ENCODE results near the gene GLT1D1. TPM values are rescaled to one million over a fixed set of nuclear protein-coding genes. Genes with fewer than 3 reads are reported as not detected.

The GLT1D1 gene
- total and polyA plus RNA-seq, 2 donors (not counting 1 experiment from before 2014, with no cell fraction given): under 0.01 TPM; not detected in 1

DNA sequence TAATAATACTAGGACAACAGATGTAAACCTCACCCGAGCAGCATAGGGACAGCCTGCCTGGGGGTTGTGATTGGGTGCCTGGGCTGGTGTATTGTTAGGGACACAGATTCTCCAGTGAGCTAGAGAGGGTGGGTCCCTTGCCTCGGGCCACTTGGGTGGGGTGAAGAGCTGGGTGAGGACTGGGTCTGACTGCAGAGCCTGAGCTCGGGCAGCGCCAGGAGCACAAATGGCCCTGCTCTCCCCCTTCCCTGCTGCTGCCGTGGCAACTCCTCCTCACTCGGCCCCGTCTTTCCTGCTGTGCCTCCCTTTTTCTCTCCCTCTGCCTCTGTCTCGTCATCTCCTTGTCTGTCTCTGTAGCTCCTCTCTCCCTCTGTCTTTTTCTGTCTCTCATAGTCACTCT lies 115.4 kb downstream of the GLT1D1 start:
- no peak overlapping the region for H3K4me3 ChIP-seq (replicated peaks in 1 of 4; ENCODE audit: control extremely low read depth in 1 of 4, insufficient read depth in 1 of 4, low read depth in 3 of 4, low read length in 4 of 4)
- DNase-seq (ENCODE audit: low read depth in 2 of 2): no peak
- no peak overlapping the region for H3K27ac ChIP-seq (ENCODE audit: insufficient read depth, low read length)
- H3K9ac ChIP-seq (ENCODE audit: insufficient read depth, low read length): no peak overlapping the region
- no peak for TF ChIP-seq EZH2 (IDR thresholded peaks at IDR 0.05; ENCODE audit: low read length, missing control alignments)
- TF ChIP-seq, protein P1, sequence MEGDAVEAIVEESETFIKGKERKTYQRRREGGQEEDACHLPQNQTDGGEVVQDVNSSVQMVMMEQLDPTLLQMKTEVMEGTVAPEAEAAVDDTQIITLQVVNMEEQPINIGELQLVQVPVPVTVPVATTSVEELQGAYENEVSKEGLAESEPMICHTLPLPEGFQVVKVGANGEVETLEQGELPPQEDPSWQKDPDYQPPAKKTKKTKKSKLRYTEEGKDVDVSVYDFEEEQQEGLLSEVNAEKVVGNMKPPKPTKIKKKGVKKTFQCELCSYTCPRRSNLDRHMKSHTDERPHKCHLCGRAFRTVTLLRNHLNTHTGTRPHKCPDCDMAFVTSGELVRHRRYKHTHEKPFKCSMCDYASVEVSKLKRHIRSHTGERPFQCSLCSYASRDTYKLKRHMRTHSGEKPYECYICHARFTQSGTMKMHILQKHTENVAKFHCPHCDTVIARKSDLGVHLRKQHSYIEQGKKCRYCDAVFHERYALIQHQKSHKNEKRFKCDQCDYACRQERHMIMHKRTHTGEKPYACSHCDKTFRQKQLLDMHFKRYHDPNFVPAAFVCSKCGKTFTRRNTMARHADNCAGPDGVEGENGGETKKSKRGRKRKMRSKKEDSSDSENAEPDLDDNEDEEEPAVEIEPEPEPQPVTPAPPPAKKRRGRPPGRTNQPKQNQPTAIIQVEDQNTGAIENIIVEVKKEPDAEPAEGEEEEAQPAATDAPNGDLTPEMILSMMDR (conservative IDR thresholded peaks at IDR 0.05 in 1 of 2, IDR thresholded peaks at IDR 0.05 in 1 of 2; ENCODE audit: low read depth in 1 of 2, low read length in 2 of 2): no peak
- no peak overlapping the region for H2AFZ ChIP-seq (ENCODE audit: low read length)
- H3K9me3 ChIP-seq (ENCODE audit: control insufficient read depth, insufficient read depth, low read depth, low read length): no peaks in the 10 kb centered on the region
- H3K27me3 ChIP-seq (ENCODE audit: control insufficient read depth, insufficient read depth, low read length): no peaks in the 10 kb centered on the region
- H3K36me3 ChIP-seq (ENCODE audit: control insufficient read depth, insufficient read depth, low read length): no peaks in the 10 kb centered on the region
- H4K20me1 ChIP-seq (ENCODE audit: control insufficient read depth, extremely low read depth, insufficient read depth, low read length): no peaks in the 10 kb centered on the region
- no peaks in the 10 kb centered on the region for H3K79me2 ChIP-seq (ENCODE audit: control insufficient read depth, insufficient read depth, low read length)
- H3K4me1 ChIP-seq (ENCODE audit: control insufficient read depth, extremely low read depth, insufficient read depth, low read length): no peaks in the 10 kb centered on the region
- no peak overlapping the region for H3K4me2 ChIP-seq (ENCODE audit: extremely low read depth, insufficient read depth, low read length)

DNA sequence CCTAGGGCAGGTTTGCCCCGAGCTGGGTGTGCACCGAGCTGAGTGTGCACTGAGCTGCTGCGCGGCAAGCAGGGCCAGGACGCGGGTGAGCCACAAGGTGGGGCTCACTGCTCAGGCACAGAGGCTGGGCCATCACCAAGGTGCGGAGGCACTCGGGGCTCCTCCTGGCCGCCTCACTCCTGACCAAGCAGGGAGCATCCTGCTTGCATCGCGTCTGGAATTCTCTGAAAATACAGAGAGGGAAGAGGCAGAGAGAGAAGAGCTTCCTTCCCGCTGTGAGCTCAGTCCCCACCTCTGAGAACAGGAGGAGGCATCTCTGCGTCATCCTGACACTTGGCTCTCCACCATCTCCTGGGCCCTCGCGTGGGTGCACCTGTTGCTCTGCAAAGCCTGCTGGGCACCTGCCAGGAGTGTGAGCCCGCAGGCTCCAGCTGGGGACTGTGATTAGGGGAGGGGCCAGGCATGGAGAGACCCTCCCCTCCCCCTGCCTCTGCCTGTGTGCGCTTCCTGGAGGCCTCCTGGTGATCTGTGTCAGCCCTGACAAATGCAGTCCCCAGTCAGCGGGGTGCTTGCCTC lies 116.3 kb downstream of the GLT1D1 start:
- Histone ChIP-seq H3K79me2 (ENCODE audit: control insufficient read depth, insufficient read depth, low read length) (no peaks in the 10 kb centered on the region), H3K27ac (ENCODE audit: insufficient read depth, low read length) (no peak overlapping the region), H3K9me3 (ENCODE audit: control insufficient read depth, insufficient read depth, low read depth, low read length) (no peaks in the 10 kb centered on the region), H3K27me3 (ENCODE audit: control insufficient read depth, insufficient read depth, low read length) (no peaks in the 10 kb centered on the region), H3K9ac (ENCODE audit: insufficient read depth, low read length) (no peak overlapping the region), H3K36me3 (ENCODE audit: control insufficient read depth, insufficient read depth, low read length) (no peaks in the 10 kb centered on the region), H3K4me1 (ENCODE audit: control insufficient read depth, extremely low read depth, insufficient read depth, low read length) (no peaks in the 10 kb centered on the region), H4K20me1 (ENCODE audit: control insufficient read depth, extremely low read depth, insufficient read depth, low read length) (no peaks in the 10 kb centered on the region), H3K4me3 (replicated peaks in 1 of 4; ENCODE audit: control extremely low read depth in 1 of 4, insufficient read depth in 1 of 4, low read depth in 3 of 4, low read length in 4 of 4) (no peak overlapping the region), H3K4me2 (ENCODE audit: extremely low read depth, insufficient read depth, low read length) (no peak overlapping the region), H2AFZ (ENCODE audit: low read length) (no peak overlapping the region)
- no peak for TF ChIP-seq EZH2 (IDR thresholded peaks at IDR 0.05; ENCODE audit: low read length, missing control alignments)
- TF ChIP-seq, protein P1 (conservative IDR thresholded peaks at IDR 0.05 in 1 of 2, IDR thresholded peaks at IDR 0.05 in 1 of 2; ENCODE audit: low read depth in 1 of 2, low read length in 2 of 2): no peak
- DNase-seq (ENCODE audit: low read depth in 2 of 2): peak in 1 of 2 donors; percentile 2

DNA sequence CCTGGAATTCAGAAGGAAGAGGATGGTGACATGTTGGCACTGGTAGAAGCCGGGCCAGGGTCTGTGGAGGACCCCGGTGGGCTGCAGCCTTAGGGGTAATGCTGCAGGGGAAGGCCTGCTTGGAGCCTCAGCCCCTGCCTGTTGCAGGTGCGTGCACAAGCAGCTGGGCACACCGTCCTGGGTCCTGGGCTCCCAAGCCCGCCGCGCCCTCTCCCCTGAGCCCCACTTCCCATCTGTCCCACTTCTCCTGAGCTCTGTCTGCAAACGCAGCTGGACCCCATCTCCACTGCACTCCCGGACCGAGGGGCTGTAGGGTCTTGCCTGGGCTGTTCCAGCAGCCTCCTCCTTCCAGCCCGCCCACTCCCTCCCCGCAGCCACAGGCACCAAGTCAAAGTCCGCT lies 116.8 kb downstream of the GLT1D1 start:
- Histone ChIP-seq H3K27me3 (ENCODE audit: control insufficient read depth, insufficient read depth, low read length) (no peaks in the 10 kb centered on the region), H3K4me2 (ENCODE audit: extremely low read depth, insufficient read depth, low read length) (no peak overlapping the region), H3K79me2 (ENCODE audit: control insufficient read depth, insufficient read depth, low read length) (no peaks in the 10 kb centered on the region), H3K27ac (ENCODE audit: insufficient read depth, low read length) (no peak overlapping the region), H4K20me1 (ENCODE audit: control insufficient read depth, extremely low read depth, insufficient read depth, low read length) (no peaks in the 10 kb centered on the region), H3K4me3 (replicated peaks in 1 of 4; ENCODE audit: control extremely low read depth in 1 of 4, insufficient read depth in 1 of 4, low read depth in 3 of 4, low read length in 4 of 4) (no peak overlapping the region), H3K36me3 (ENCODE audit: control insufficient read depth, insufficient read depth, low read length) (no peaks in the 10 kb centered on the region), H2AFZ (ENCODE audit: low read length) (no peak overlapping the region), H3K9me3 (ENCODE audit: control insufficient read depth, insufficient read depth, low read depth, low read length) (no peaks in the 10 kb centered on the region), H3K9ac (ENCODE audit: insufficient read depth, low read length) (no peak overlapping the region), H3K4me1 (ENCODE audit: control insufficient read depth, extremely low read depth, insufficient read depth, low read length) (no peaks in the 10 kb centered on the region)
- no peak for DNase-seq (ENCODE audit: low read depth in 2 of 2)
- TF ChIP-seq EZH2 (IDR thresholded peaks at IDR 0.05; ENCODE audit: low read length, missing control alignments): no peak
- TF ChIP-seq, protein P1 (conservative IDR thresholded peaks at IDR 0.05 in 1 of 2, IDR thresholded peaks at IDR 0.05 in 1 of 2; ENCODE audit: low read depth in 1 of 2, low read length in 2 of 2): no peak

Data from fibroblast of lung (primary cell).